GM18873 (cell line): ENCODE measurements around the gene ADAMTSL1.

ENCODE experiments used
- ATAC-seq: cut with Tn5 transposase; IDR thresholded peaks from one replicate; pipeline ENCODE4 v1.9.1; 2021; ENCODE audit warnings: mild to moderate bottlenecking, moderate library complexity, moderate number of reproducible peaks; ENCODE audit not compliant: unreplicated experiment, low FRiP score

Gene ADAMTSL1

DNA sequence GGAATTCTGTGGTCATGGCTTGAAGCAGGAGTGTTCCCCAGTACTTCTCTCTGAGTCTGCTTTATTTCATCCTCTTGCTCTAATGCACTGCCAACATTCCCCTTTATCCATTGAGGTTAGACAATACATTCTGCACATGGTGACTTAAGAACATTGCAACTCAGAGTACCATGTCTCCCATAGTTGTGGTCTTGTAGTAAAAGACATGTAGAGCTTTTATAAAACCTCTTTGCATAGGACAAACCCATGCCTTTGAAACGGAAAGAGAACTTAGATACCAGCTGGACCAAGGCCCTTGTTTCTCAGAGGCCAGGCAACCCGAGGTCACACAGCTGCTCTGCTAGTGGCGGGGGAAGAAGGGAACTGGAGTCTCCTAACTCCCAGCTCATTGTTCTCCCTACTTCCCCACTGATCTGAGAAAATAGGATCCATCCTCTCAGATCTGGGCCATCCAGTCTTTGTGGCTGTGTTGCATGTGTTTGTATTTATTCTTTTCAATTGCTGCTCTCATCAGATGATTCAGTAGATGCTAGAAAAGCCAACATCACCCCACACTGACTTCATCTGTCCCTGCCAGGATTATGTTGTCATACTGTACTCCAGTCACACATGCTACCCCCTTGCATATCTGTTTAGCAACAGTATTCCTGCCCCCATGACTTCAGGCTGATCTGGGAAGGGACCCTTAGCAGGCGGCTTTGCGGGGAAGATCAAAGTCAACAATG lies 322.2 kb downstream of the ADAMTSL1 start:
- ATAC-seq = no peak

DNA sequence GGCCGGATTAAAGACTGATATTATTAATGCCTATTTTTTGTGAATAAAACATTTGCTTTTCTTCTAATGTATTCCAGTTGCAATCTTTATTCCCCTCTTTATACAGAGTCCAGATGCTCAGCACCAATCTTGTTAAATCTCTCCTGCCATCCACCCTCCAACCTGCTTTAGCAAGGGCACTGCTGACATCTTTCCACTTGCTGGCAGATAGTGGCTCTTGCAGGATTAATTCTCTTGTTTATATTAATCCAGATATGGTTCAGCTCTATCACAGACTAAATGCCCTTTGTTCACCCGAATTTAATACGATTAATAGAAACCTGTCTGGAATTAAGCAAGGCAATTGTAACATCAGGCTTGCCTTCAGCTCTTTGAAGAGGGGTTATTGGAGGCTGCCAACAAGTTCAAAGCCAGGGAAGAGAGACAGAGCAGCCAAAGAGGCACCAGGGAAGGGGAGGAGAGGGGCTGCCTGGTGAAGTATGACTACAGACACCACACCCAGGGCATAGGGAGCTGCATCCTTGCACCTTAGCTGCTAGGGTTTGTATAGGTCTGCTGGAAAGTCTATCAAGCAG lies 322.8 kb downstream of the ADAMTSL1 start:
- no peak for ATAC-seq

DNA sequence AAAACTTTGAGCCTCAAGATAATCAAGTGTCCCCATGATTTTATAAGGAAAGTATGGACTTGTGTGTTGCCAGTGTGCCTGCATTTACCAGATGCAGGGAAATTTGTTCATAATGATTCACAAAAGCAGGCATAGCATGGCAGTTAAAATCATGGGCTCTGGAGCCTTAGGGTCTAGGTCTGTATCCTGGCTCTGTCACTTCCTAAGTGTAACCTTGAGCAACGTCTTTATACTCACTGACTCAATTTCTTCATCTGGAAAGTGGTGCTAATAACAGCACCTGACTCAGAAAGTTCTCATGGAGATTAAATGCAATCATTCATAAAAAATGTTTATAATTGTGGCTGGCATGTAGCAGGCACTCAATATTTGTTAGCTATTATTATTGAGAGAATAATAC lies 324.2 kb downstream of the ADAMTSL1 start:
- ATAC-seq = no peak

DNA sequence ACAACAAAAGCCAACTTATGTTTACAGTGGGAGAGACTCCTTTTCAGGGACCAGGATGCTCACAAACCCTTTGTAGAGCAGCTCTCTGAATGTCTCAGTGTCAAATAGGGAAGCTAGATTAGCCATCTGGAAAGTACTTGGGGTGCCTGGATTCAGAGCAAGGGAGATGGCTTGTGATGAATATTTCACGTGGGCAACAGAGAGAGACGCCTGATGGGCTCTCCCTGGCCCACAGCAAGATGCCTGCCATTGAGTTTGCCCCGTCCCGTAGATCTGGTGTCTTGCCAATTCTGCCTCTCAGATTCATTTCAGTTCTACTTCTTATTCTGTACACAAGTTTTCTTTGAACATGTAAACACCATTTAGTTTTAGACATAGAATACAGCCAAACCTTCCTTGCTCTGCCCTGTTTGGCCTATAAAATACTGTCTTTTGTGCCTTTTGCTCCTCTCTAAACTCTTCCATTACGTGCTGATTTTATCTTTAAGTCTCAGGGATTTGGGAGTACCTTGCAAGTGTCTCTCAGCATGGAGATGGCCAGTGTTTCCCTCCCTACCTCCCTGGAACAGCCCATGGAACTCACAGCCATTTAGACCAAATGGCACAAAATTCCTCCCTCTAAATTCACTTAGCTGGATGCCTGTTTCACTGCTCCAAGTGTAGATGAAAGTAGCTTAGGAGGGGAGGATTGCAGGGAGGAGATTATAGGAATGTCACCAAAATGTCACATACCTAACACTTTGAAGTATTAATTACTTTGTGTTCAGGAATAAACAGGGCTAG lies 324.7 kb downstream of the ADAMTSL1 start:
- ATAC-seq = no peak

DNA sequence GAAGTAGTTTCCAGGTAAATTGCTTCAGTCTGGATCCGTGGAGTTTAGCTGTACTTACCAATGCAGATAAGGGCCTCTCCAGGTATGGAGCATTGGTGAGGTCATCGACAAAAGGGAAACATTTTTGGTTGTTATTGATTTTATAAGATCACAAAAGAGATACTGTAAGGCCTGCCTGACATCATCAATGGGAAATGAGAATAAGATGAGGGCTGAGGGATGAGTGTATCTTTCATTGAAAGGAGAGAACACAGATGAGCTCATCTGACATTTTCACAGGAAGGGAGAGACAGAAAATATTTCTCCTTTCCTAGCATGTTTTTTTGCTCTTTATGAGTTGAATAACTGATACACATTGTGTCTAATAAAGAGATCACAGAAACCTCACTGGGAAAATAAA lies 325.5 kb downstream of the ADAMTSL1 start:
- no peak for ATAC-seq

DNA sequence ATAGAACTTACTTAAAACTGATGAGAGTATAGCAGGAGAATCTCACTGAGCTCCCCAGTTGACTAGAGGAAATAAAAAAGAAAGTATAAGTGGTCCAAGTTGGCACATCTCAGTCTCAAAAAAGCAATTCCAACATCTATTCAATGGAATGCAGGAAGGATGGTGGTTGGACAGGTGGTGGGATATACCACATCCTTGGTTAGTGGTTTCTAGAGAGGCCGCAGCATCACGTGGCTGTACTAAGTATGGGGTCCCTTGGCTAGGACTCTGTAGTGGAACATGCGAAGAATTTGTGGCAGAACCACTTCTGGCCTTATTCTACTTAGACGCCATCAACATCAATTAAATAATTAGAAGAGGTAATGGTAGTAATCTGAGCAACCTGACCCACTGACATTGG lies 326.6 kb downstream of the ADAMTSL1 start:
- ATAC-seq = no peak

DNA sequence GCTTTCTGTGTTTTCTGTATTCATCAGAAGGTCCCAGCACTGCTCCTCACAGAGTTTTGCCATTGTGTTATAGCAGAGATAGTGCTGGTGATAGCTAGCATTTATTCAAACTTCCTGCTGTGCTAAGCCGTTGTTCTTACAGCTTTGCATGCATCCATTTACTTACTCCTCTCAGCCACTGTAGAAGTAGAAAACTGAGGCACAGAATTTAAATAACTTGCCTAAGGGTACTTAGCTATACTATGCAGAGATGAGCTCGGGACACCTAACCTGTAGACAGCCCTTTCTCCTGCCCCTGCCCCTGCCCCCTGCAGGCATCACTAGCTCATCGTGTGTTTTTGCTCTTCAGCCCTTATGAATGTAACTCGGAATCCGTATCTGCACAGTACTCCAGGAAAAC lies 331.4 kb downstream of the ADAMTSL1 start:
- ATAC-seq = no peak

DNA sequence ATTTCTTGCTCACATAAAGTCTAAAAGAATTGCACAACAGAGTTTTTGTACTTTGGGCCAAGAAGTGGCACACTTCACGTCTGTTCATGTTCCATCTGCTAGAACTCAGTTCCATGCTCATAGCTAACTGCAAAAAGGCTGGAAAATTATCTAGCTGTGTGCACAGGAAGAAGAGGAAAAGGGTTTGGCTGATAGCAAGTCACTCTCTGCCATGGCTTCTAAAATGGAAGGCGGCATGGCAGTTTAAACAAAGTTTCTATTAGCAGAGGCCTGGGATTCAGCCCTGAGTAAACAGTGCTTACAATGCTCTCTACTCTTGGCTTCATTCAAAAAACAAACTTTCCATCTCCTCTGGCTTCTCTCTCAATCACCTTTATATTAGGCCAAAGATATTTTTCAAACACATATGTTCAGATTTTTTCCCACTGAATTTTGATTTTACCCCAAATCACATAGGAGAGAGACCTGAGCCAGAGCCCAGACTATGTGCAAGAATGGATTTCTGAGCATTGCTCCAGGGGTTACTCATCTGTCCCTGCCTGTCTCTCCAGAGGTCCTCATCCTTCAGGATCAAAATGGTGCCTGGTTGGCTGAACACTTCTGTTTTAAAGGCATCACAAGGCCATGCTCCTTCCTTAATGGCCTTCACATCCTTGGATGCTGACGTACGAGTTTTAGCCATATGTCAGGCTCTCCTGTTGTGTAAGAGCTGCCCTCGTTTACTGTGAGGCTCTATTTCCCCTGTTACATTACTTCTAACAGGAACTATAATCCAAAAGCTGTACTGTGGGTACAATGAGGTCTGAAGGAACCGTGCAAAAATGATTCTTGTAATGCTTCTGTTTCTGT lies 332.5 kb downstream of the ADAMTSL1 start:
- no peak for ATAC-seq

DNA sequence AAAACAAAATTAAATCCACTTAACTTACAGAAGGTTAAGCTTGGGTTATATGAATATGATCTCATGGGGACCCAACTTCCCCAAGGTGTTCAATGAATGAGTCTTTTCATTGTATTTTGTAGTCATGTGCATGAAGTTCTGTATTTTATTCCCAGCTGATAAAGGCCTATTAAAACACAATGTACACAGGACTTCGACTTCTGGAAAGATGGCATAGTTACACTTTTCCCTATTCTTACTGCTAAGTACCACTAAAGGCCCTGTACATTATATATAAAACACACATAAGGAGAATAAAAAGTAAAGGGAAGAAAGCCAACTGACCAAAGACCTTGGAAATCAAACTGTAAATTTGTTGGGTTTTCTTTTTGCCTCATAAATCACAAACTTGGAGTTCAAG lies 336.6 kb downstream of the ADAMTSL1 start:
- no peak for ATAC-seq

DNA sequence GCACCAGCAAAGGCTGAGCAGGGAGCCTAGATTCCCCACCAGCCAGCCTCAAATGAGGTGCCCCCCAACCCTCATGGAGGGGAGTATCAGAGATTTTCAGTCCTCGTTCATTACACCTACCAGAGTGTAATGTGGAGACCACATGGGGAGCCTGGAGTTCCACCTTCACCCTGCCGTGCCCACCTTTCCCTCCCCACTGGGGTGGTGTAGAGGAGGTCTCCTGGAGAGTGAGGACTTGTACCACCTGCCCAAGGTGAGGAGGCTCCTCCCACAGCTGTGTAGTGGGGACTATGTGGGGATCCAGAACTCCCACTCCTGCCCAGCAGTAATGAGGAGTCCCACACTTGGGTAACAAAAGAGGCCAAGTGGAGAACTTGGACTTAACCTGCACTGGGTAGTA lies 337.2 kb downstream of the ADAMTSL1 start:
- ATAC-seq = no peak

DNA sequence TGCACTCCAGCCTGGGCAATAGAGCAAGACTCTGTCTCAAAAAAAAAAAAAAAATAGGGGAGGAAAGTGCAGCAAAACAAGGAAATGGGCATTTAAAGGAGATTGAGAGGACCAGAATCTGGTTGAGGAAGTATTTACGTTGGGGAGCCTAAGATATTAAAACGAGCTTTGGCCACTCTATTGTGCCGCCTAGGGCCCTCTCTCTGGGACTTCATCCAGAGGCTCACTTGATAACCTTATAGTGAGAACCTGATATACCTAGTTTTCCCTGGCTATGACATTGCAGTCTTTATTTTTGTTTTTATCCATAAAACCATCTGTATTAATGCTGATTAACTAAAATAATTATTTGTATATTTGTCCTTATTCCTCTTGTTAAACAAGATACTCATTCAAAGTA lies 345.5 kb downstream of the ADAMTSL1 start:
- ATAC-seq = no peak

DNA sequence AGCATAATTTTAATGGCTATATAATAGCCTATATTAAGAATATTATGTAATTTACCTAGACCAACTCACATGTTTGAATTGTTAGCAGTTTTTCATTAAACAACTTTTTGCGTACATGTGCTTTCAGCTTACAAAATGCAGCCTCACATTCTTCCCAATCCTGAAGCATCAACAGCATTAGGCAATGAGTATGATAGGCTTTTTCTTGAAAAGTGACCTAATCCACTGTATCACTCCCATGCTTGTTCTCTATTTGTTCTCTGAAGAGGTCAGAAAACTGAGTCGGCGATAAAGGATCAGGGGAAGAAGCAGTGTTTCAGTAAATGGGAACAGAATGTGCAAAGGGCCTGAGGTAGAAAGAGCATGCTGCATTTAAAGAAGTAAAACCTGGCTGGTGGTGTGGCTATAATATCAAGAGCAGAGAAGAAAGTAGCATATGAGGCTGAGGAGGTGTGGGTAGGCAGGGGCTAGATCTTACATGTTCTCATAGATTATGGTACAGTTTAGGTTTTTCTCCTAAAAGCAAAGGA lies 346.7 kb downstream of the ADAMTSL1 start:
- no peak for ATAC-seq

DNA sequence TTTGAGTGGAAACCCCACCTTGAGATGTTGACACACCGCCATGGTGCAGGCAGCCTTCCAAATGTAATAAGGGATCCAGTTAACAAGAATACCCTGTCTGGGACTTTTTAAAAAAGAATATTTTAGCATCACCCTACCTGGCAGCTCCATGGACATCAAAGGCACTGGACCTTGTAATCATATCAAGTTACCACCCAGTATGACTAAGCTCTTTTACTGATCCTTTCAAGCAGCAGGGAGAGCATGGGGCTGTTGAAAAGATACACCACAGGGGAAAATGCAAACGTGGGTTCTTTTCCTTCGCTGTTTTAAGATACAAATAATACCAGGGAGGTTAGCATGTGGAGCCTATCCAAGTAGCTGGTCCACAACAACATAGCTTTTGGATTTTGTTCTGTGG lies 347.8 kb downstream of the ADAMTSL1 start:
- ATAC-seq = no peak

DNA sequence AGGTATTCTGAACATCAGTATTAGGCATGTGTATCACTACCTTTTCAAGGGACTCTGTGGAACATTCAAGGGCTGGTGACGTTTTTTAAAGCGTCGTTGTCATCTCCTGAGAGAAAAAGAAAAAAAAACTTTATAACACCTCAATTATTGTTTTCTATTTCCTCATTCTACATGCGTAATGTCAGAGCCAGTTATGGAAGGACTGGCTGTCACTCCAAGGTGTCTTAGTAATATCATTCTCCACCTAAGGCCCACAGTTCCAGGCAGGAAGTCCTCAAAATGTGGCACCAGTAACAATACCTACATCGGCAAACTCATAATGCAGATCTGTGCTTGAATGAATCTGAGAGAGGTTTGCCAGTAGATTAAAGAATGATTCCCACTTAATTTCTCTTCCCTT lies 348.9 kb downstream of the ADAMTSL1 start:
- no peak for ATAC-seq

DNA sequence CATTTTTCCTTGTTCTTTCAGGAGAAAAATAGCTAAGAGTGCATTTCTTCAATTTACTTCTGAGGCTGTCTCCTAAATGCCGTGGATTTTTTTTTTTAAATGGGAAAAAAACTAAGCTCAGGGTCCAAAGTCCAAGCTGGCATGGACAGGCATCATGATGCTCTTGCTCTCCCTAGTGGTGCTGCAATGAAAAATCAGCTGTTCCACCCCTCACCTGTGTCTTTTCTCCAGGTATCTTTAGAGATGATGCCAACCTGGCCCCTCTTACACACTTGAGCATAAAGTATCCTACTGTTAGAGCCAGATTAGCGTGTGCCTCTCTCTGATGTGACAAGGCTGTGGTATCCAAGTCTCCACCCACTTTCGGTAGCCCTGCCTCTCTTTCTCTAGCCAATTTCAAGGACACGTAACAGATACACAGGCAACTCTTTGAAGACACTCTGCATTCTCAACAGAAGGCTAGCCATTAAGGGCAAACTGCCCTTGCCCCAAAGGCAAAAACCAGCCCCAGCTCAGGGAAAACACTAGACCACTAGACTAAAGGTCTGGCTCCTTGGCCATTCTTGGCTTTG lies 350.2 kb downstream of the ADAMTSL1 start:
- no peak for ATAC-seq

DNA sequence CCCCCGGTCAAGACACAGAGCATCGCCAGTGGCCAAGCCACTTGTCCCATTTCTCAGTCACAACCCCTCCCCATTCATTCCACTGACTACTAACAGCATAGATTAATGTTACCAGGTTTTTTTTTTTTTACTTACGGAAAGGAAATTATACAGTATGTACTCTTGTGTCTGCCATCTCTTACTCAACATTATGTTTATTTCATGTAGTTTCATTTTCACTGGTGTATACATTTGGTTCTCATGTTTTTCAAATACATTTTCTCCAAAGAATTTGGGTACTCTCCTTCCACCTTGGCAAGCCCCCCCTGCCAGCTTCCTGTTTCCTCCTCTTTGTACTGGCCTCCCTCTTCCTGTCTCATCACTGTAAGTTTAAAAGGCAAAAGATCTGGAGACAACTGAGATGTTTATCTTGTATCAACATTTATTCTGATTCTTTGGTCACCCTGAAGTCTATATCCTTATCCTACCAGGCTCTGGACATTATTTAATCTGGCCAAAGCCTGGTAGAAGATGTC lies 351.8 kb downstream of the ADAMTSL1 start:
- ATAC-seq = no peak

DNA sequence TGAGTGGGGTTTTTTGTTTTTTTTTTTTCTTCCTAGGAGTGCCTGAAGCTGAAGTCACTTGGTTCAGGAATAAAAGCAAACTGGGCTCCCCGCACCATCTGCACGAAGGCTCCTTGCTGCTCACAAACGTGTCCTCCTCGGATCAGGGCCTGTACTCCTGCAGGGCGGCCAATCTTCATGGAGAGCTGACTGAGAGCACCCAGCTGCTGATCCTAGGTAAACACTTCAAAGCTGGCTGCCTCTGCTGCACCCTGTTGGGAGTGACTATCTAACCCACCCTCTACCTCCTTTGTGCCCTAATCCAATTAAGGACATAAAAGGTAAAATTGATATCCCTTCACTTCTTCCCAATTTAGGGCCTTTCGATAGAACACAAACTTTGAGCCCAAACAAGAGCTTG lies 352.3 kb downstream of the ADAMTSL1 start:
- ATAC-seq = no peak

DNA sequence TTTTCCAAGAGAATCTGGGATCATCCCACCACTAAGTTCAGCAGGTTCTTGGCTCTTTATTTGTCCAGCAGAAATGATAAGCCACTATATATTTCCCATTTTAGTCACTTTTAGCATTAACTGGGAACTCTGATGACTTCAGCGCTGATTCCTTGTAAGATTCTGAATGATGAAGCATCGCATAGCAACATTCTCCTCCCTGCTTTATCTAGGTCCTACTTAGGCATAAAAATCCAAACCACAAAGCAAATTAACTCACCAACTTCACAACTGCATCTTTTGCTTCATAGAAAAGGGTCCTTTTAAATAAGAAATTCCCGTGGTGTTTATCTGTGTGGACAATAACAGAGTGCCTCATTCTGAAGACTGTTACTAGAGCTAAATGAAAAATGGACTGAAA lies 355.1 kb downstream of the ADAMTSL1 start:
- no peak for ATAC-seq

DNA sequence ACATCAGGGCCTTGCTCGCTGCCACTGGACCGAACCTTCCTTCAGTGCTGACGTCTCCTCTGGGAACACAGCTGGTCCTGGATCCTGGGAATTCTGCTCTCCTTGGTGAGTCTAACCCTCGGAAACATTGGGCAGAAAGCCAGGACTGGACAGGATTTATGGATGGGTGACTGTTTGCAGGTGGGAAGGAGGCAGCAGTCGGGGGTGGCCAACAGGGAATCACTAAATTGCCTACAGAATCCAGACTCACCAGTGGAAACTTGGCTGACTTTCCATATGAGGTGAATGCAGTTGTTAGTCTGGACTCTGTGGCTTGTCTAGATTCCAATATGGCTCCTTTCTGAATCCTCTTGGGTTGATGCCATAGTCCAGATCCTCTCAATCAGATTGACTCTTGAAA lies 355.9 kb downstream of the ADAMTSL1 start:
- ATAC-seq = no peak

DNA sequence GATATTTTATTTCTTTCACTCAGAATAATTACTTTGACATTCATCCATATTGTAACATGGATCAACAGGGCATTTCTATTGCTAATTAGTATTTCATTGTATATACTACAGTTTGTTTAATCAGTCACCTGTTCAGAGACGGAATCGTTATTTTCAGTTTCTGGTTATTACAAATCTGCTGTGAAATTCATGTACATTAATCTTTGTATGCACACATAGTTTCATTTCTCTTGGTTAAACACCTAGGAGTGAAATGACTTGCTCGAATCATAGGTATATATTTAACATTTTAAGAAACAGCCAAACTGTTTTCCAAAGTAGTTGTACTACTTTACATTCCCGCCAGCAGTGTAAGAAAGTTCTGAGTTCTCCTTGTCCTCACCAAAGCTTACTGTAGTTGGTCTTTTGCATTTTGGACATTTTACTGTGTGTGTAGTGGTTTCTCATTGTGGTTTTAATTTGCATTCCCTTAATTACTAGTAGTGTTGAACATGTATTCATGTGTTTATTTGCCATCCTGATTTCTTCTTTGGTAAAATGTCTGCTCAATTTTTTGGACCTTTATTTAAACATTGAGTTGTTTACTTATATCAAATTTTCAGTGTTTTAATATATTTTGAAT lies 360.9 kb downstream of the ADAMTSL1 start:
- ATAC-seq = peak; percentile 63
